ENCODE results near the gene CAMK2N1. TPM values are rescaled to one million over a fixed set of nuclear protein-coding genes. Genes with fewer than 3 reads are reported as not detected.

CAMK2N1 gene
- total and polyA plus RNA-seq, 2 experiments from 2014 or later: 0.52 to 2.9 TPM

DNA sequence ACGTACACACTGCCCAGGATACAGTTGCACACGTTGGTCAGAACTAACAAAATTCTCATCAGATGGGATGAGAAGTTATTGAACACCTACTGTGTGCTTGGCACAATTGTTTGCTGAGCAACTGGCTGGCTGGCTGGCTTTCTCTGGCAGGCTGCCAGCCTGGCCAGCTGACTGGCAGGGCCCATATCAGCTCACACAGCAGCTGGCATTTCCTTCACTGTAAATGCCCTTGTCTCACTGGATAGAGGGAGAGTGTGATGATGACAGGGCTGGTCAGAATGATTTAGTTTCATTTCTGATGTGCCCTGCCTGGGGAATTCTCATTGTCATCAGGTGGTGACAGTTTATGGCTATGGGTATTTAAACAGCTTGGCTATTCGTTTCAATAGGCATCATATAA is 15.8 kb downstream of the CAMK2N1 start (continued):
- TF ChIP-seq, protein P1, sequence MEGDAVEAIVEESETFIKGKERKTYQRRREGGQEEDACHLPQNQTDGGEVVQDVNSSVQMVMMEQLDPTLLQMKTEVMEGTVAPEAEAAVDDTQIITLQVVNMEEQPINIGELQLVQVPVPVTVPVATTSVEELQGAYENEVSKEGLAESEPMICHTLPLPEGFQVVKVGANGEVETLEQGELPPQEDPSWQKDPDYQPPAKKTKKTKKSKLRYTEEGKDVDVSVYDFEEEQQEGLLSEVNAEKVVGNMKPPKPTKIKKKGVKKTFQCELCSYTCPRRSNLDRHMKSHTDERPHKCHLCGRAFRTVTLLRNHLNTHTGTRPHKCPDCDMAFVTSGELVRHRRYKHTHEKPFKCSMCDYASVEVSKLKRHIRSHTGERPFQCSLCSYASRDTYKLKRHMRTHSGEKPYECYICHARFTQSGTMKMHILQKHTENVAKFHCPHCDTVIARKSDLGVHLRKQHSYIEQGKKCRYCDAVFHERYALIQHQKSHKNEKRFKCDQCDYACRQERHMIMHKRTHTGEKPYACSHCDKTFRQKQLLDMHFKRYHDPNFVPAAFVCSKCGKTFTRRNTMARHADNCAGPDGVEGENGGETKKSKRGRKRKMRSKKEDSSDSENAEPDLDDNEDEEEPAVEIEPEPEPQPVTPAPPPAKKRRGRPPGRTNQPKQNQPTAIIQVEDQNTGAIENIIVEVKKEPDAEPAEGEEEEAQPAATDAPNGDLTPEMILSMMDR (conservative IDR thresholded peaks at IDR 0.05; ENCODE audit: low read depth in 2 of 2): no peak
- no peak for TF ChIP-seq POLR2AphosphoS5 (IDR thresholded peaks at IDR 0.05; ENCODE audit: low read depth)

DNA sequence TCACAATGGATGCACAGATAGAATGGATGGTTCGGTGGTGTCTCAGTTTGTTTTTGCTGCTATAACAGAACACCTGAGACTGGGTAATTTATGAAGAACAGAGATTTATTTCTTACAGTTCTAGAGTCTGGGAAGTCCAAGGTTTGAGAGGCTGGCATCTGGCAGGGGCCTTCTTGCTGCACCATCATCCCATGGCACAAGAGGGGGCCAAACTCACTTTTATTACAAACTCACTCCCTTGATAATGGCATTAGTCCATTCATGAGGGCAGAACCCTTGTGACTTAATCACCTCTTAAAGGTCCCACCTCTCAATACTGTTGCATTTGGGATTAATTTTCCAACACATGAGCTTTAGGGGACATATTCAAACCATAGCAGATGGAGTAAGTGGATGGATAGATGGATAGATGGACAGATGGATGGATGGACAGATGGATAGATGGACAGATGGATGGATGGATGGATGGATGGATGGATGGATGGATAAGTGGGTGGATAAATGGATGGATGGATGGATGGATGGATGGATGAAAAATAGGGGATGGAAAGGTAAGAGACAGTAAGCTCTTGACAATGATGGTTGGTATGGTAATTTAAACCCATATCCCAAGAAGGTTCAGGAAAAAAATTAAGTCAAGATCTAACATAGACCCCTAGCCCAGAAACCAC is 16.5 kb downstream of the CAMK2N1 start:
- Mint-ChIP-seq H3K27ac (no peak overlapping the region), H3K4me3 (no peak overlapping the region), H3K4me1 (peaks cover 9% of the 10 kb centered on the region; the same call in 2 of the 3 replicates), H3K9me3 (no peaks in the 10 kb centered on the region), H3K36me3 (ENCODE audit: low read depth) (no peaks in the 10 kb centered on the region), H3K27me3 (ENCODE audit: insufficient read depth, low read depth, poor library complexity) (peaks cover 19% of the 10 kb centered on the region)
- DNase-seq (ENCODE audit: low spot score): no peak
- Histone ChIP-seq H3K79me2 (replicated peaks; ENCODE audit: insufficient read depth) (no peaks in the 10 kb centered on the region), H4K20me1 (replicated peaks; ENCODE audit: insufficient read depth) (no peaks in the 10 kb centered on the region), H3K4me2 (no peak overlapping the region), H3K9me2 (ENCODE audit: insufficient read depth) (no peaks in the 10 kb centered on the region), H3K36me3 (ENCODE audit: insufficient read depth) (no peaks in the 10 kb centered on the region), H3F3A (replicated peaks; ENCODE audit: low read depth) (no peaks in the 10 kb centered on the region), H3K27ac (ENCODE audit: low read depth) (no peak overlapping the region), H3K4me1 (ENCODE audit: insufficient read depth) (peaks cover 7% of the 10 kb centered on the region), H2AFZ (no peak overlapping the region), H3K27me3 (ENCODE audit: insufficient read depth) (no peaks in the 10 kb centered on the region), H3K4me3 (no peak overlapping the region)
- TF ChIP-seq, protein P1 (conservative IDR thresholded peaks at IDR 0.05; ENCODE audit: low read depth in 2 of 2): peak; percentile 16 to 32; a peak in 2 of 4 replicates
- no peak for TF ChIP-seq ZNF114 (CRISPR knock-in tag; IDR thresholded peaks at IDR 0.05)
- ATAC-seq: no peak

DNA sequence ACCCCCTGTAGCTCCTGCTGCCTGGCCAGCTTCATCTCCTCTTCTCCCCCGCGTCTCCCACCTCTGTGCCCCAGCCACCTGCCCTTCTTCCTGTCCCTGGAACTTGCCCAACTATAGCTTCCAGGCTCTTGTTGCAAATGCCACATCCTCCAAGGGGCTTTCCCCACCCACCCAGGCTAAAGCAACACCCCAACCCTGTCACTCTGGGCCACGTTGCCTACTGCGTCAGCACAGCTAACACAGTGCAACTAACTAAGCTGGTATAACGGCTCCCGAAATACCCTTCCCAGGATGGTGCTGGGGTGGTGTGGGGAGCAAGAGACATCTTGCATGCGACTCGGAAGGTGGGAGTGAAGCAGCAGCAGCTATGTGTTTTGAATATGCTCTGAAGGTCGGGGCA is 19.7 kb downstream of the CAMK2N1 start:
- H3K4me3 Mint-ChIP-seq: no peak overlapping the region
- Histone ChIP-seq H3K27me3 (ENCODE audit: insufficient read depth) (no peaks in the 10 kb centered on the region), H3K9me2 (ENCODE audit: insufficient read depth) (peaks cover 5% of the 10 kb centered on the region; the same call in 1 of the 2 replicates), H4K20me1 (replicated peaks; ENCODE audit: insufficient read depth) (no peaks in the 10 kb centered on the region), H3K27ac (ENCODE audit: low read depth) (no peak overlapping the region), H3K36me3 (ENCODE audit: insufficient read depth) (no peaks in the 10 kb centered on the region), H3K79me2 (replicated peaks; ENCODE audit: insufficient read depth) (no peaks in the 10 kb centered on the region), H2AFZ (no peak overlapping the region), H3K4me1 (ENCODE audit: insufficient read depth) (no peaks in the 10 kb centered on the region), H3K4me2 (no peak overlapping the region), H3F3A (replicated peaks; ENCODE audit: low read depth) (no peaks in the 10 kb centered on the region), H3K4me3 (no peak overlapping the region)
- H3K36me3 Mint-ChIP-seq (ENCODE audit: low read depth): no peaks in the 10 kb centered on the region
- peaks cover 14% of the 10 kb centered on the region for H3K27me3 Mint-ChIP-seq (ENCODE audit: insufficient read depth, low read depth, poor library complexity)
- no peaks in the 10 kb centered on the region; the same call in 2 of the 3 replicates for H3K9me3 Mint-ChIP-seq
- H3K4me1 Mint-ChIP-seq: no peaks in the 10 kb centered on the region
- H3K27ac Mint-ChIP-seq: no peak overlapping the region
- ATAC-seq (no peak), DNase-seq (ENCODE audit: low spot score) (no peak)
- TF ChIP-seq ZNF114 (CRISPR knock-in tag; IDR thresholded peaks at IDR 0.05): no peak
- TF ChIP-seq, protein P2, sequence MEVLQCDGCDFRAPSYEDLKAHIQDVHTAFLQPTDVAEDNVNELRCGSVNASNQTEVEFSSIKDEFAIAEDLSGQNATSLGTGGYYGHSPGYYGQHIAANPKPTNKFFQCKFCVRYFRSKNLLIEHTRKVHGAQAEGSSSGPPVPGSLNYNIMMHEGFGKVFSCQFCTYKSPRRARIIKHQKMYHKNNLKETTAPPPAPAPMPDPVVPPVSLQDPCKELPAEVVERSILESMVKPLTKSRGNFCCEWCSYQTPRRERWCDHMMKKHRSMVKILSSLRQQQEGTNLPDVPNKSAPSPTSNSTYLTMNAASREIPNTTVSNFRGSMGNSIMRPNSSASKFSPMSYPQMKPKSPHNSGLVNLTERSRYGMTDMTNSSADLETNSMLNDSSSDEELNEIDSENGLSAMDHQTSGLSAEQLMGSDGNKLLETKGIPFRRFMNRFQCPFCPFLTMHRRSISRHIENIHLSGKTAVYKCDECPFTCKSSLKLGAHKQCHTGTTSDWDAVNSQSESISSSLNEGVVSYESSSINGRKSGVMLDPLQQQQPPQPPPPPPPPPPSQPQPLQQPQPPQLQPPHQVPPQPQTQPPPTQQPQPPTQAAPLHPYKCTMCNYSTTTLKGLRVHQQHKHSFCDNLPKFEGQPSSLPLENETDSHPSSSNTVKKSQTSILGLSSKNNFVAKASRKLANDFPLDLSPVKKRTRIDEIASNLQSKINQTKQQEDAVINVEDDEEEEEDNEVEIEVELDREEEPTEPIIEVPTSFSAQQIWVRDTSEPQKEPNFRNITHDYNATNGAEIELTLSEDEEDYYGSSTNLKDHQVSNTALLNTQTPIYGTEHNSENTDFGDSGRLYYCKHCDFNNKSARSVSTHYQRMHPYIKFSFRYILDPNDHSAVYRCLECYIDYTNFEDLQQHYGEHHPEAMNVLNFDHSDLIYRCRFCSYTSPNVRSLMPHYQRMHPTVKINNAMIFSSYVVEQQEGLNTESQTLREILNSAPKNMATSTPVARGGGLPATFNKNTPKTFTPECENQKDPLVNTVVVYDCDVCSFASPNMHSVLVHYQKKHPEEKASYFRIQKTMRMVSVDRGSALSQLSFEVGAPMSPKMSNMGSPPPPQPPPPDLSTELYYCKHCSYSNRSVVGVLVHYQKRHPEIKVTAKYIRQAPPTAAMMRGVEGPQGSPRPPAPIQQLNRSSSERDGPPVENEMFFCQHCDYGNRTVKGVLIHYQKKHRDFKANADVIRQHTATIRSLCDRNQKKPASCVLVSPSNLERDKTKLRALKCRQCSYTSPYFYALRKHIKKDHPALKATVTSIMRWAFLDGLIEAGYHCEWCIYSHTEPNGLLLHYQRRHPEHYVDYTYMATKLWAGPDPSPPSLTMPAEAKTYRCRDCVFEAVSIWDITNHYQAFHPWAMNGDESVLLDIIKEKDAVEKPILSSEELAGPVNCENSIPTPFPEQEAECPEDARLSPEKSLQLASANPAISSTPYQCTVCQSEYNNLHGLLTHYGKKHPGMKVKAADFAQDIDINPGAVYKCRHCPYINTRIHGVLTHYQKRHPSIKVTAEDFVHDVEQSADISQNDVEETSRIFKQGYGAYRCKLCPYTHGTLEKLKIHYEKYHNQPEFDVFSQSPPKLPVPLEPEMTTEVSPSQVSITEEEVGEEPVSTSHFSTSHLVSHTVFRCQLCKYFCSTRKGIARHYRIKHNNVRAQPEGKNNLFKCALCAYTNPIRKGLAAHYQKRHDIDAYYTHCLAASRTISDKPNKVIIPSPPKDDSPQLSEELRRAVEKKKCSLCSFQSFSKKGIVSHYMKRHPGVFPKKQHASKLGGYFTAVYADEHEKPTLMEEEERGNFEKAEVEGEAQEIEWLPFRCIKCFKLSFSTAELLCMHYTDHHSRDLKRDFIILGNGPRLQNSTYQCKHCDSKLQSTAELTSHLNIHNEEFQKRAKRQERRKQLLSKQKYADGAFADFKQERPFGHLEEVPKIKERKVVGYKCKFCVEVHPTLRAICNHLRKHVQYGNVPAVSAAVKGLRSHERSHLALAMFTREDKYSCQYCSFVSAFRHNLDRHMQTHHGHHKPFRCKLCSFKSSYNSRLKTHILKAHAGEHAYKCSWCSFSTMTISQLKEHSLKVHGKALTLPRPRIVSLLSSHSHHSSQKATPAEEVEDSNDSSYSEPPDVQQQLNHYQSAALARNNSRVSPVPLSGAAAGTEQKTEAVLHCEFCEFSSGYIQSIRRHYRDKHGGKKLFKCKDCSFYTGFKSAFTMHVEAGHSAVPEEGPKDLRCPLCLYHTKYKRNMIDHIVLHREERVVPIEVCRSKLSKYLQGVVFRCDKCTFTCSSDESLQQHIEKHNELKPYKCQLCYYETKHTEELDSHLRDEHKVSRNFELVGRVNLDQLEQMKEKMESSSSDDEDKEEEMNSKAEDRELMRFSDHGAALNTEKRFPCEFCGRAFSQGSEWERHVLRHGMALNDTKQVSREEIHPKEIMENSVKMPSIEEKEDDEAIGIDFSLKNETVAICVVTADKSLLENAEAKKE (CRISPR knock-in tag; IDR thresholded peaks at IDR 0.05): no peak
- TF ChIP-seq, protein P1 (conservative IDR thresholded peaks at IDR 0.05; ENCODE audit: low read depth in 2 of 2): no peak
- TF ChIP-seq ZNF331 (CRISPR knock-in tag; IDR thresholded peaks at IDR 0.05; ENCODE audit: low read depth): no peak
- TF ChIP-seq POLR2AphosphoS5 (IDR thresholded peaks at IDR 0.05; ENCODE audit: low read depth): no peak

Data from GM23338 (cell line).